HG03571 (cell line): Measurements from ENCODE around the gene CHMP5.
"Not testable (repeated sequence)": the region's sequence is repeated elsewhere in the genome, so short reads cannot be mapped to it uniquely, and the experiment has no call there.

Experiments
- ATAC-seq: cut with Tn5 transposase; IDR thresholded peaks from one replicate; pipeline ENCODE4 v1.9.1; 2021; ENCODE audit not compliant: unreplicated experiment

CHMP5 gene

GRCh38 chr9:33311953-33312352 lies 47.1 kb downstream of the CHMP5 start:
- ATAC-seq, result no peak

GRCh38 chr9:33315371-33315770 lies 50.5 kb downstream of the CHMP5 start:
- no peak for ATAC-seq

GRCh38 chr9:33317136-33317535 lies 52.3 kb downstream of the CHMP5 start:
- not testable (repeated sequence) for ATAC-seq

- no peak for ATAC-seq
Measured at GRCh38 chr9:33318225-33318624, 53.4 kb downstream of the CHMP5 start.

GRCh38 chr9:33318781-33319180 lies 53.9 kb downstream of the CHMP5 start:
- no peak for ATAC-seq

- no peak for ATAC-seq
Measured at GRCh38 chr9:33320230-33320567, 55.4 kb downstream of the CHMP5 start.

GRCh38 chr9:33320568-33321261 lies 55.9 kb downstream of the CHMP5 start:
- no peak for ATAC-seq

- ATAC-seq, result no peak
Measured at GRCh38 chr9:33329117-33329563, 64.3 kb downstream of the CHMP5 start.

GRCh38 chr9:33329979-33330378 lies 65.1 kb downstream of the CHMP5 start:
- no peak for ATAC-seq

GRCh38 chr9:33331377-33331891 lies 66.6 kb downstream of the CHMP5 start:
- ATAC-seq, result no peak
